Activated CD4-positive, alpha-beta T cell treated with anti-CD3 and anti-CD28 coated beads for 24 hours (primary cell): ENCODE data around the gene TBXA2R.

Experiments
- DNase-seq, 2 donors: peaks; one replicate each; pipeline ENCODE4 v3.0.0-alpha.2; 2020; ENCODE audit warnings: low read depth in 2 of 2

Gene TBXA2R

DNA sequence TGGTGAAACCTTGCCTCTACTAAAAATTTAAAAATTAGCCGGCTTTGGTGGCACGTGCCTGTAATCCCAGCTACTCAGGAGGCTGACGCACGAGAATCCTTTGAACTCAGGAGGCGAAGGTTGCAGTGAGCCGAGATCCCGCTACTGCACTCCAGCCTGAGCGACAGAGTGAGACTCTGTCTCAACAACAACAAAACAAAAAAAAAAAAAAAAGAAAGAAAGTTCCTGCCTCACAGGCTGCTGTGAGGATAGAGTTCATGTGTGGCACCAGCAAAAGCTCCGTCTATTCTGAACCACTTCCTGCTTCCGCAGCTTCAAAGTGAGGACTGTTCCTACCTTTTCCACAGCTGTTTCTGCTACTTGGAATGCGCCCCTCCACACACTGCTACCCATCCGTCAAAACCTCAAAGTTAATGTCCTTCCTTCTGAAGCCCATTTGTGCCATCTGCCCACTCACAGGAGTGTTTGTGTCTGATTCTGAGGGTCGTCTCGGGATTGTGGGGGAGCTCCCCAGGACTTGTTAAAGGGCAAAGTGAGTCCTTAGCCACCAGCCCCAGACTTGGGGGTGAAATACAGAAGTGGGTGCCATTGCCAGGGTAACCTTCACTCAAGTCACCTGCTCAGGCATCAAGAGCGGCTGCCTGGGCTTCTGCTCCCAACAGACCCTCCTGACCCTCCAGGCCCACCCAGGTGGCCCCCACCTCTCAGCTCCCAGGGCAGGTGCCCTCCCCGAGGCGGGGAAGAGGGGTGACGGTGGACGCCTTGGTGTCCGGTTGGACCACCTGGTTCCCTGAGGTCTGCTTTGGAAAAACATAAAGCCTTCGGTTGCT is 52.2 kb downstream of the TBXA2R start:
- no peak for DNase-seq

DNA sequence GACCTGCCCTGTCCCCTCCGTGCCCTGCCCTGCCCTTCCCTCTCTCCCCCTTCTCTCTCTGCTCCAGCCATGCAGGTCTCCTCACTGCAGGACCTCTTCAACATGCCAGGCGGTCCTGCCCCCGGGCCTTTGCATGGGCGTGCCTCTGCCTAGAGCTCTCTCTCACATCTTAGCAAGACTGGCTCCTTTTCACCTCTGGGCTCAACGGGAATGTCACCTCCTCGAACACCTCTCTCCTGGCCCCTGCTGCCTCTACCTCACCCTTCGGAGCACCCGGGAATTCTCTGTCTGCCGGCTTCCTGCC is 54.9 kb downstream of the TBXA2R start:
- DNase-seq = no peak

DNA sequence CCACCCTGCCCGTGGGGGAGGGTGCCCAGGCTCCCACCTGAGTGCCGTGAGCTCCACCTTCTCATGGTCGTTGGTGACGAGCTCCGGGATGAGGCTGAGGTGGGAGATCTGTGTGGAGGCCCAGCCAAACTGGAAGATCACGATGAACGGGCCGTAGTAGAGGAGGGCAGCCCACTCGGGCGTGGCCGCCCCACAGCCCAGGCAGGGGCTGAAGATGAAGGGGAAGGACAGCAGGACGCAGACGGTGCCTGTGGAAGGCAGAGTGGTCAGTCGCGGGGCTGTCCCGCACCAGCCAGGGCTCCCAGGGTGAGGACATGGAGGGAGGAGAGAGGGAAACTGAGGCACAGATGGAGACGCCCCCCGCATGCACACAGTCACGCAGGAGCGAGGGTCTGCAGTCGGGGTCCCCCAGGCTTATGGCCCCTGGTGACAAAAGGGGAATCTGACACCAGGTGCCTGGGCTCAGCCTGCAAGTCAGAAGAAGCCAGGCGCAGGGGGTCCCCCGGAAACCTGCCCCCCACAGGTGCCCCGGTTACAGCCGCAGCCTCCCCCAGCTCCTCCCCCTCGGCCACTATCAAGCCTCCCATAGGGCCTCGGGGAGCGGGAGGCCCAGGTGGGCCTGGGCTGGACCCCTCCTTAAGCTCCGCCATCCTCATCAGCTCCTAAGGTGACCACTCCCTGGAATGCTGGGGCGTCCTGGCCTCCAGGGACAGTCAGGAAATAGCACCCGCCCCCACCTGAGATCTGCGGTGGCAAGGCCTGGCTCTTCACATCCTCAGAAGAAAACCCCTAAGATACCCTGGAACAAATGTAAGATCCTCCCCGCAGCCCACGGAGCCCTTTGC is 55.5 kb downstream of the TBXA2R start:
- no peak for DNase-seq

DNA sequence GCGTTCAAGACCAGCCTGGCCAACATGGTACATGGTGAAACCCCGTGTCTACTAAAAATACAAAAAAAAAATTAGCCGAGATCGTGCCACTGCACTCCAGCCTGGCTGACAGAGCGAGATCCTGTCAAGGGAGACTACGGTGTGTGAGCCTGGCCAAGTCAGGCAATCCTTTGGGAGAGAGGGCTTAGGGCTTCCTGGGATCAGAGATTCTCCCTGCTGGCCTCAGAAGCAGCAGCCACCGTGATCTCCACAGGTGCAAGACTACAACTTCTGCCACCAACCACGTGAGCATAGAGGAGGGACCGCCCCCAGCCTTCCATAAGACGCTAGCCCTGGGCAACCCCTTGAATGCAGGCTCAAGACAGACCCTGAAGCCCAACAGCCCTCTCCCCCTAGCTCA is 56.9 kb downstream of the TBXA2R start:
- no peak for DNase-seq

DNA sequence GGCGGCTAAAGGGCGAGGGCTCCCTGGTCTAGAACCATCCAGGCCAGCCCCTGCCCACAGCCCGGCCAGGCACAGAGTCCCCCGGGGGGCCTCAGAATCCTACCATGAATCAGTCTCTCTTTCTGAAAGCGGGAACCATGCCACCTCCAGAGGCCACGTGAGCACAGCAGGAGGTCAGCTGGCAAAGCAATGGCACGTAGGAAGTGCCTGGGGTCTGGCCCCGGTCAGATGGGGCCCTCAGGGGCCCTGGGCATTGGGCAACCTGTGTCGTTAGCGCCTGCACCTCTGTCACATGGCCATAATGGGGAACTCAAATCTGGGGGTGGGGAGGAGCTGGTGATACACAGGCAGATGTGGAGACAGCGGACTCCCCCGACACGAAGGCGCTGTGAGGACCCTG is 58.1 kb downstream of the TBXA2R start:
- no peak for DNase-seq

DNA sequence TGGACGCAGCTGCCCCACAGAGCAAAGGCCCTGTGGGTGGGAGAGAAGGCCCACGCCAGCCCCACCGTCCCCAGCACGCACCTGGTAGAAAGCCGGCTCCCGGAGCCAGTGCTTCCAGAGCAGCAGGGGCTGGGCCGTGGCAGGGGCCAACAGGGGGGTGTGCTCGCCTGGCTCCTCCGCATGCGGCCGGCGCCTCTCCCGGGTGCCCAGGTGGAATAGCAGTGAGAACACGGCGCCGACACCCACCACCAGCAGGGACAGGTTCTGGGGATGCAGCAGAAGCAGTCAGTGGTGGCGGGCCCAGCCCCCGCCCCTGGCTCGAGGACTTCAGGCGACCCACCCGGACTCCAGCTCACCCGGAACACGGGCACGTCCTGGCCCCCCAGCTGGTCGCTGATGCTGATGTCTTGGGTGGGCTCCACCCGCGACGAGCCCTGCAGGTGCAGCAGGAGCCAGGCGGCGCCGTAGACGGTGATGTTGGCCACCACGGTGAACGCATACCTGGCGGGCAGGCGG is 58.9 kb downstream of the TBXA2R start:
- no peak for DNase-seq

DNA sequence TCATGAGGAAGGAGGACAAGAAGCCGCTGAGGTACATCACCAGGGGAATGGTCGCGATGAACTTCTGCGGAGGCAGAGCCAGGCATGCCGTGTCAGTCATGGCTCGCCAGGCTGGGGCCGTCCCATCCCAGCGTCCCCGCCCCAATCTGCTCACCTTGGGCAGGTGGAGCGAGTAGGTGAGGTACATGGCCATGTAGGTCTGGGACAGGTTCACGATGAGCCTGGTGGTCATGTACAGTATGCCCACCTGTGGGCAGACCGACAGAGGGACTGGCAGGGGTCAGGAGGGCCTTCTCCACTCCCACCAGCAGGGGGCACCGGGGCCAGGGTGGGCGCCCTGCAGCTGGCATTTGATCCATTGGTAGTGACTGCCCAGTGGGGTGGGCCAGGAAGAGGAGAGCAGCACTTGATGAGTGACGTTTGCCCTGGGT is 59.4 kb downstream of the TBXA2R start:
- no peak for DNase-seq

DNA sequence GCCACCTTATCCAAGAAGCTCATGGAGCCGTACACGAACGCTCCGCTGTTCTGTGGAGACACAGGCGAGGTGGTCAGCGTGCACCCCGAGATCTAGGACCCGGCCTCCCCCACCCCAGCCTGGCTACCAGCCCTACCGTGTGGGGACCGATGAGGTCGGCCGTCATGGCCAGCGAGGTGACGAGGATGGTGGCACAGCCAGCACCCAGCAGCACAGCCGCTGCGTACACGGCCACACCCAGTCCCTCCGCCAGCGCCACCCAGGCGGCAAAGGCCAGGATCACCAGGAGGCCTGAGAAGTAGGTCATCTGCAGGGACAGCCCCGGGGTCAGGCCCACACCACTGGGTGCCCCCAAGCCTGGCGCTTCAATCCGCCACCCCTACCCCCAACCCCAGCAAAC is 60.6 kb downstream of the TBXA2R start:
- no peak for DNase-seq

DNA sequence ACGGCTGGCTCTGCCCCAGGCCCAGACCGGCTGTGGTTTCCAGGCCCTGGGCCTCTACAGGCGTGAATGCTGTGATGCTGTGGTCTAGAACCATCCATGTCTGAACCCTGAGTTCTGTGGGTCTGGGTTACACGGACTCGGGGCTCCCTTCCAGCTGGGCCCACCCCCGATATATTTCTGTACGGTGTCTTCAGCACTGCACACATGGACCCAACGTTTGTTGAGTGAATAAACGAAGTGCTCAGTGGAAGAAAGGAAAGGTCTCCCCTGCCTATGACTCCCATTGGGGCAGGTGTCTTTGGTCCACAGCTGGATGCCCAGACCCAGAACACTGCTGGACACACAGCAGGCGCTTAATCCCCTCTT is 61.0 kb downstream of the TBXA2R start:
- no peak for DNase-seq

DNA sequence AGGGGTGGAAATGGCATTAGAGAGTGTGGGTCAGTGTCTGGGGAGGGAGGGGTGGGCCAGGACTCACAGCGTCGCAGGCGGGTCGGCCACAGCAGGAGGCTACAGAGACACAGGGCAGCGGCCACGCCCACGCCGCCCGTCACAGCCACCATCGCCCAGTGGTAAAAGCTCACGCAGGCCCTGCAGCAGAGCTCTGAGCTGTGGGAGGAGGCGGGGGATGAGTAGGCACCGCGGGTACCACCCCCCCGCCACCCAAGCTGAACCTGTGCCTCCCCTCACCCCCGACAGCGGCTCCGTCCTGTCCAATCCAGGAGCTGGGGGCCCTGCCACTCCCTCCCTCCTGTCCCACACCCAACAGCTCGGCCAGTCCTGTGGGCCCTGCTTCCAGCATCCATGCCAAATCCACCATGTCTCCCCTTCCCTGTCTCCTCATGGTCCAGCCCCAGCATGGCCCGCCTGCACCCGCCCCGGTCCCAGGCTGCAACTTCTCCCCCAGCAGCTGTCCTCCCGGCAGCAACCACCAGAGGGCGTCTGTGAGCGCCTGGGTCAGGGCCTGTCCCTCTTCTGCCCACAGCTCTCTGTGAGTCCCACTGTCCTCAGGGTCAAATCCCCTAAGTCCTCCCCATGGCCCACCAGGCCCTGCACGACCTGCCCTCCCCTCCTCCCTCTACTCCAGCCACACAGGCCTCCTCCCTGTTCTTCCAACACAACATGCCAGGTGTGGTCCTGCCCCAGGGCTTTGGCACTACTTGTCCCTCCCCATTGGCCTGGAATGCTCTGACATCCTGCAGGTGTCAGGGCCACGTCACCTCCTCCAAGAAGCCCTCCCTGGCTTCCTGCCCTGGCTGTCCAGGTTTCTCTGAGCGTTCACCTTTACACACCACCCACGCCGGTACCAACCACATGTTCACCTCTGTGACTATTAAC is 61.7 kb downstream of the TBXA2R start:
- peak; percentile 71 to 78 for DNase-seq
